Measurements from ENCODE around the gene NAALADL2. TPM values are rescaled to one million over a fixed set of nuclear protein-coding genes. Genes with fewer than 3 reads are reported as not detected.

Gene NAALADL2
- total and polyA plus RNA-seq, 2 donors = 0.68 to 4.9 TPM

DNA sequence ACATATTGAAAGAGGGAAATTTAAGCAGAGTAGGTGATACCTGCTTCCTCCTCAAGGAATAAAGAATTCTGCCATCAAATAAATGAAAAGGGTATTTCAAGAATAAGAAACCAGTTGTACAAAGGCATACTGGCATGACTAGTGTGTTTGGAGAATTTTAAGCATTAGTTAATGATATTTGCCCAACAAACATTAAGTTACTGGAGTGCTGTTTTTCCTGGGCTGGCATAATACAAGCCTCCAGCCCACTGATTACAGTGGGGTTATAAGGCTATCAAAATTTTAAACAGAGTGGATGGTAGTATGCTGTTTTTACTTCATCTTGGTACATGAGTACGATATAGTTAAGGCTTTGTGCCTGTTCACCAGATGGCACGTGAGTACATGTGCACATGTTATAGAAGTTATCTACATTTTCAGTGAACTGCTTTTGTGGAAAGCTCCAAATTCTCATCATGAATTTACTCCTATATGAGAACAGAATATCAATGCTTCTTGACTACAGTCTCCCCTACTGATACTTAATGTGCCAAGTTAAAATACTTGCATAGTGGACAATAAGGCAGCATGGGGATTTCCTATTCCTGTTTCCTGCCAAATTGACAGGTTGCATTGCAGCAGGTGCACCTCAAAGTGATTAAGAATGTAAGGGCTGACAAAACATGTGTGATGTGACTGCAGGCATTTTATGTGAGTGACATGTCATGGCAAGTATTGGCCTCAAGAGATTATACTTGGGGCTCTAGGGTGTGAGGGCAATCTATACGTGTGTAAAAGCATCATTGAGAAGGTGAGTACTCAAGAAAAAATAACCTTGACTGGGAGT lies 14.9 kb downstream of the NAALADL2 start:
- Histone ChIP-seq H3K36me3 (ENCODE audit: control insufficient read depth in 2 of 2, insufficient read depth in 2 of 2, low read length in 1 of 2) (no peaks in the 10 kb centered on the region), H3K9me3 (ENCODE audit: control insufficient read depth in 2 of 2, insufficient read depth in 1 of 2, low read length in 1 of 2) (no peaks in the 10 kb centered on the region), H3K27ac (ENCODE audit: low read depth in 1 of 2, low read length in 1 of 2) (no peak overlapping the region), H3K4me3 (ENCODE audit: low read length in 2 of 2) (no peak overlapping the region), H3K27me3 (ENCODE audit: control insufficient read depth in 2 of 2, insufficient read depth in 1 of 2, low read length in 1 of 2) (no peaks in the 10 kb centered on the region), H3K4me1 (ENCODE audit: control insufficient read depth in 2 of 2, insufficient read depth in 2 of 2, low read length in 2 of 2) (no peaks in the 10 kb centered on the region)
- 95% methylated on average over 3 of the region's 3 CpGs for WGBS
- DNase-seq (ENCODE audit: low read depth in 6 of 9, low spot score in 9 of 9) = no peak

DNA sequence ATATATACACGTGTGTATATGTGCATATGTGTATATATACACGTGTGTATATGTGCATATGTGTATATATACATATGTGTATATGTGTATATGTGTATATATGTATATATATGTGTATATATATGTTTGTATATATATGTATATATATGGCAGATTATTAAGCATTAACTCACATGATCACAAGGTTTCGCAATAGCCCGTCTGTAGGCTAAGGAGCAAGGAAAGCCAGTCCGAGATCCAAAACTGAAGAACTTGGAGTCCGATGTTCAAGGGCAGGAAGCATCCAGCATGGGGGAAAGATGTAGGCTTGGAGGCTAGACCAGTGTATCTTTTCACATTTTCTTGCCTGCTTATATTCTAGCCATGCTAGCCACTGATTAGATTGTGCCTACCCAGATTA lies 23.7 kb downstream of the NAALADL2 start:
- no peaks in the 10 kb centered on the region for H3K27me3 ChIP-seq (ENCODE audit: control insufficient read depth in 2 of 2, insufficient read depth in 1 of 2, low read length in 1 of 2)
- 97% methylated on average over 6 of the region's 6 CpGs for WGBS
- no peaks in the 10 kb centered on the region for H3K9me3 ChIP-seq (ENCODE audit: control insufficient read depth in 2 of 2, insufficient read depth in 1 of 2, low read length in 1 of 2)
- no peaks in the 10 kb centered on the region for H3K4me1 ChIP-seq (ENCODE audit: control insufficient read depth in 2 of 2, insufficient read depth in 2 of 2, low read length in 2 of 2)
- H3K36me3 ChIP-seq (ENCODE audit: control insufficient read depth in 2 of 2, insufficient read depth in 2 of 2, low read length in 1 of 2) = no peaks in the 10 kb centered on the region
- no peak for DNase-seq (ENCODE audit: low read depth in 6 of 9, low spot score in 9 of 9)
- H3K27ac ChIP-seq (ENCODE audit: low read depth in 1 of 2, low read length in 1 of 2) = no peak overlapping the region
- no peak overlapping the region for H3K4me3 ChIP-seq (ENCODE audit: low read length in 2 of 2)

DNA sequence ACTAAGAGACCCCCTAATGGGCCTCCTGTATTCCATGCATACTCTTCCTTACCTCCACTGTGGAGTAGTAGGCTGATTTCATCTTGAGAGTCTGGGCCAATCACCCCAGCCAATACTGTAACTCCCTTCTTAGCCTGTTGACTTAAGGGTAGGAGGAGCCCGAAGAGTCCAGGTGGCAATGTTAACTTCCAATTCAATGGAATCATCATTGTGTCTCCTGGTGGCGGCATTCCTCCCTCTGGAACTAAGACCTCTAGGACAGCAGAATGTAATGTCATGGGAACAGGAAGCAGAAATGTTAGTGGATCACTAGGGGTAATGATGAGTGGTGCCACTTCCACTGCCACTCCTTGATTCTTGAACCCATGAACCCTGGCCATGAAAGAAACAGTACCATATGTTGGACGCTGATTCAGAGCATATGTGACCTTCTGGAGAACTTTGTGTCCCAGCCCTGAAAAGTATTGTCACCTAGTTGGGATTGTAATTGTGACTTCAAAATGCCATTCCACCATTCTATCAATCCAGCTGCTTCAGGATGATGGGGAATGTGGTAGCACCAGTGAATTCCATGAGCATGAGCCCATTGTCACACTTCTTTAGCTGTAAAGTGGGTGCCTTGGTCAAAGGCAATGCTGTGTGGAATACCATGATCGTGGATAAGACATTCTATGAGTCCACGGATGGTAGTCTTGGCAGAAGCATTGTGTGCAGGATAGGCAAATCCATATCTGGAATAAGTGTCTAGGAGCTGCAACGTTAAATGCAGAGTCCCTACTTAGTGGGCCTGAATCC lies 24.9 kb downstream of the NAALADL2 start:
- DNase-seq (ENCODE audit: low read depth in 6 of 9, low spot score in 9 of 9) = no peak
- Histone ChIP-seq H3K36me3 (ENCODE audit: control insufficient read depth in 2 of 2, insufficient read depth in 2 of 2, low read length in 1 of 2) (no peaks in the 10 kb centered on the region), H3K4me3 (ENCODE audit: low read length in 2 of 2) (no peak overlapping the region), H3K4me1 (ENCODE audit: control insufficient read depth in 2 of 2, insufficient read depth in 2 of 2, low read length in 2 of 2) (no peaks in the 10 kb centered on the region), H3K9me3 (ENCODE audit: control insufficient read depth in 2 of 2, insufficient read depth in 1 of 2, low read length in 1 of 2) (no peaks in the 10 kb centered on the region), H3K27me3 (ENCODE audit: control insufficient read depth in 2 of 2, insufficient read depth in 1 of 2, low read length in 1 of 2) (no peaks in the 10 kb centered on the region), H3K27ac (ENCODE audit: low read depth in 1 of 2, low read length in 1 of 2) (no peak overlapping the region)
- 96% methylated on average over 6 of the region's 6 CpGs for WGBS

DNA sequence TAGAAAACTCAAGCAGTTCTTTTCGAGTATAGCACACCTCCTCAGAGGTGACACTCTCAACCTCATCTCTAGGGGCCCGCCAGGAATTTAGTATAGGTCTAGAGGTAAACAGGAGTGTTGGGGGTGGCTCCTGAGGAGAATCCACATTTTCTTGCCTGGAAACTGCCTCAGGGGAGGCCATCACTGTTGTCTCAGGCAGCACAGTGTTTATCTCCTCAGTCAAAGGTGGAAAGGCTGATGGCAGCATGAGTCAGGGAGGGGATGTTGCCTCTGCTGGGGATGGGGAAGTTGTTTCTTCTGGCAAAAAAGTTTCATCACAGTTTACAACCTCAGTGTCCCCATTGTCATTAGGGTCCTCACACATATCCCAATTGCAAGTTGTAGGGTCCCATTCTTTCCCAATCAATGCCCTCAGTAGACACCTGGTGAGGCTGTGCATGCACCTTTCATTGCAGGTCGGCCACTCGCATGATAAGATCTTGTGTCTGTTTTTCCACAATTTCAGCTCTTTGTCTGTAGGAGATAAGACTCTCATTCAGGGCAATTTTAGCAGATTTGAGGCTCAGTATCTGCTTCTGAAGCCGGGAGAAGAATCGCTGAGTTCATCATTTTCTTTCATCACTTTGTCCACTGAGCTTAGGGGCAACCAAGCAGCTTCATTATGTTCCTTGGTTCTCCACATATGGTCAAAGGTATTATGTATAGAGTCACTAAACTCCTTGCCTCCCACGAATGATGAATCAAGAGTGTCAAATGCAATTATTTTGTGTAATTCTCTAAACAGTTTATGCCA lies 25.8 kb downstream of the NAALADL2 start:
- no peak overlapping the region for H3K27ac ChIP-seq (ENCODE audit: low read depth in 1 of 2, low read length in 1 of 2)
- H3K27me3 ChIP-seq (ENCODE audit: control insufficient read depth in 2 of 2, insufficient read depth in 1 of 2, low read length in 1 of 2) = no peaks in the 10 kb centered on the region
- DNase-seq (ENCODE audit: low read depth in 6 of 9, low spot score in 9 of 9) = no peak
- H3K4me3 ChIP-seq (ENCODE audit: low read length in 2 of 2) = no peak overlapping the region
- H3K36me3 ChIP-seq (ENCODE audit: control insufficient read depth in 2 of 2, insufficient read depth in 2 of 2, low read length in 1 of 2) = no peaks in the 10 kb centered on the region
- no peaks in the 10 kb centered on the region for H3K4me1 ChIP-seq (ENCODE audit: control insufficient read depth in 2 of 2, insufficient read depth in 2 of 2, low read length in 2 of 2)
- no peaks in the 10 kb centered on the region for H3K9me3 ChIP-seq (ENCODE audit: control insufficient read depth in 2 of 2, insufficient read depth in 1 of 2, low read length in 1 of 2)
- 94% methylated on average over 7 of the region's 7 CpGs for WGBS

DNA sequence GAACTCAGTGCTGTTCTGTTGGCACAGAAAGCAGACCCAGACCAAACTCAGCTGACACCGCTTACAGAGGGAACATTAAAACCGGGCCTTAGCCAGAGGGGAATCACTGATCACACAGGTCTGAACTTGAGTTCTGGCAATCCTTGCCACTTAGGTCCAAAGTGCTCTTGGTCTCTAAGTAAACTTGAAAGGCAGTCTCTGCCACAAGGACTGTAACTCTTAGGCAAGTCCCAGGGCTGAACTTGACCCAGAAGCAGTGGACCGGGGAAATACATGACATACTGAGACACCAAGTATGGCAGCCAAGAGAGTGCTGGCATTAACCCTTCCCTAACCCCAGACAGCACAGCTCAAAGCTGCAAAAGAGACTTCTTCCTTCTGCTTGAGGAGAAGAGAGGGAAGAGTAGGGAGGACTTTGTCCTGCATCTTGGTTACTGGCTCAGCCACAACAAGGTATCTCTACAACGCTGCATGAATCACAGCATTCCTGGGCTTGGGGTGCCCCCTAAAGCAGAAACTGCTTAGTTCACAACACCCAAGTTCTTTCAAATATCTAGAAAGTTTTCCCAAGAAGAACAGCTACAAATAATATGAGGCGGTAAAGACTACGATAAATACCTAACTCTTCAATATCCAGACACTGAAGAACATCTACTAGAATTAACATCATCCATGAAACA lies 32.5 kb downstream of the NAALADL2 start:
- H3K36me3 ChIP-seq (ENCODE audit: control insufficient read depth in 2 of 2, insufficient read depth in 2 of 2, low read length in 1 of 2) = no peaks in the 10 kb centered on the region
- DNase-seq (ENCODE audit: low read depth in 6 of 9, low spot score in 9 of 9) = peak in 1 of 9 donors; percentile 9
- H3K9me3 ChIP-seq (ENCODE audit: control insufficient read depth in 2 of 2, insufficient read depth in 1 of 2, low read length in 1 of 2) = peaks cover 0 to 8% of the 10 kb centered on the region in 2 donors
- H3K4me1 ChIP-seq (ENCODE audit: control insufficient read depth in 2 of 2, insufficient read depth in 2 of 2, low read length in 2 of 2) = no peaks in the 10 kb centered on the region
- 96% methylated on average over 6 of the region's 6 CpGs for WGBS
- no peaks in the 10 kb centered on the region for H3K27me3 ChIP-seq (ENCODE audit: control insufficient read depth in 2 of 2, insufficient read depth in 1 of 2, low read length in 1 of 2)
- H3K27ac ChIP-seq (ENCODE audit: low read depth in 1 of 2, low read length in 1 of 2) = no peak overlapping the region
- no peak overlapping the region for H3K4me3 ChIP-seq (ENCODE audit: low read length in 2 of 2)

DNA sequence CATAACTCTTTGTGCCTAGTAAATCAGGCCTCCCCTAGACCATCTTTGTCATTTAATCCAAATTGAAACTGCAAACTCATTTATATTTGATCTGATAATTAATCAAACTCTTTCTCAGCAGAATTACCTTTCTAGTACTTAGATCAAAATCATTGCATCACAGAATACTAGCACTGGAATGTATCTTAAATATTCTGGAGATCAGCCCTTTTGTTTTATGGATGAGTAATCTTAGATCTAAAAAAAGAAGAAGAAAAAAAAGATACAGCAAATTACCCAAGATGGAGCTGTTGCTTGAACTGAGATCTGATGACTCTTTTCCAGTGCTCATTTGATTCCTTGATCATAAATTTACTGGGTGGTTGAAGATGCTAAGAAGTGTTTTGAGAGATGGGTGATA lies 47.9 kb downstream of the NAALADL2 start:
- no peaks in the 10 kb centered on the region for H3K36me3 ChIP-seq (ENCODE audit: control insufficient read depth in 2 of 2, insufficient read depth in 2 of 2, low read length in 1 of 2)
- no peaks in the 10 kb centered on the region for H3K9me3 ChIP-seq (ENCODE audit: control insufficient read depth in 2 of 2, insufficient read depth in 1 of 2, low read length in 1 of 2)
- H3K4me1 ChIP-seq (ENCODE audit: control insufficient read depth in 2 of 2, insufficient read depth in 2 of 2, low read length in 2 of 2) = no peaks in the 10 kb centered on the region
- H3K4me3 ChIP-seq (ENCODE audit: low read length in 2 of 2) = no peak overlapping the region
- no peaks in the 10 kb centered on the region for H3K27me3 ChIP-seq (ENCODE audit: control insufficient read depth in 2 of 2, insufficient read depth in 1 of 2, low read length in 1 of 2)
- DNase-seq (ENCODE audit: low read depth in 6 of 9, low spot score in 9 of 9) = no peak
- no peak overlapping the region for H3K27ac ChIP-seq (ENCODE audit: low read depth in 1 of 2, low read length in 1 of 2)

DNA sequence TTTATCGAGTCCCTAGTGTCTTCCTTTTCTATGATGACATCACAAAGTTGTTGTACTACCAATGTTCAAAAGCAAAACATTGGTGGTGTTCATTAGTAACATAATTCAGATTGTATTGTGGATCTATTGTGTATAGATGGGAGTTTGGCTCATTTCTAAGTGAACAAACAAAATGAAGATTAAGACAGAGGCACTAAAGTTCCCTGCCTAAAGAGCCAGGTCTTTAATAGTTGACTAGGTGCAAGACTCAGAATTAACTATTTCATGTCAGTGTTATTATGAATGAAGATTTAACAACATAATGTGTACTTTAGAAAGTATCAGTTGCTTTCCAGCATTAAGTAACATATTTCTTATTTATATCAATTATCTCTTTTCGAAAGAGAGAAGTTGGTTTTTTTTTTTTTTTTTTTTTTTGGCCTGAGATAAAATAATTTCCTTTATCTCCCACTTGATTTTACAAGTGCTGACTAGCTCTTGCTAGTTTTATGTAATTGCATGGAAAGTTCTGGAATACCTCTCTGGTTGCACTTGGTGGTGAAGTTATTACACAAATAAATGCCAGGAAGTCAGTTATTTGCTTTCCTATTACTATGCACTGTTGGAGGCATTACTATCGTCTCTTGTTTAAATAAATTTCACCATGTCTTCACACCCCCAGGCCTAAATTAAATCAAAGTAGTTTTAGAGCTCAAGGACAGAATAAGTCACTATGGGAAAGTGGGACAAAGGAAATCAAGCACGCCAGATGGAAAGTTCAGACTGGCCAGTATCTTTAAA lies 48.7 kb downstream of the NAALADL2 start:
- H3K27ac ChIP-seq (ENCODE audit: low read depth in 1 of 2, low read length in 1 of 2) = no peak overlapping the region
- H3K9me3 ChIP-seq (ENCODE audit: control insufficient read depth in 2 of 2, insufficient read depth in 1 of 2, low read length in 1 of 2) = no peaks in the 10 kb centered on the region
- no peaks in the 10 kb centered on the region for H3K27me3 ChIP-seq (ENCODE audit: control insufficient read depth in 2 of 2, insufficient read depth in 1 of 2, low read length in 1 of 2)
- no peak for DNase-seq (ENCODE audit: low read depth in 6 of 9, low spot score in 9 of 9)
- no peaks in the 10 kb centered on the region for H3K4me1 ChIP-seq (ENCODE audit: control insufficient read depth in 2 of 2, insufficient read depth in 2 of 2, low read length in 2 of 2)
- no peak overlapping the region for H3K4me3 ChIP-seq (ENCODE audit: low read length in 2 of 2)
- WGBS = 93% methylated on average over 4 of the region's 4 CpGs
- H3K36me3 ChIP-seq (ENCODE audit: control insufficient read depth in 2 of 2, insufficient read depth in 2 of 2, low read length in 1 of 2) = no peaks in the 10 kb centered on the region

All from thymus (tissue), 11 donors.